Hepatocyte (in vitro differentiated cells): ENCODE results near the gene VOPP1. TPM values are rescaled to one million over a fixed set of nuclear protein-coding genes. Genes with fewer than 3 reads are reported as not detected.

Experiments
- DNase-seq: peaks from one replicate; pipeline ENCODE4 v3.0.0-alpha.2; 2016; ENCODE audit warnings: low spot score
- H2AFZ ChIP-seq: fragments of 200-600 bp; sonication (generic); 2 replicates; pipeline ENCODE4 v1.6.0; 2016; ENCODE audit warnings: antibody characterized with exemption, mild to moderate bottlenecking
- H3K27ac ChIP-seq: fragments of 200-600 bp; sonication (generic); 2 replicates; pipeline ENCODE4 v1.5.1; 2016; ENCODE audit warnings: mild to moderate bottlenecking
- H3K27me3 ChIP-seq: fragments of 200-600 bp; sonication (generic); 2 replicates; pipeline ENCODE4 v1.6.1; 2016
- H3K36me3 ChIP-seq: fragments of 200-600 bp; sonication (generic); replicated peaks from 2 replicates; pipeline ENCODE4 v1.5.1; 2016; ENCODE audit warnings: low read depth; ENCODE audit not compliant: insufficient read depth
- H3K4me1 ChIP-seq: fragments of 200-600 bp; sonication (generic); 2 replicates; pipeline ENCODE4 v1.5.1; 2016; ENCODE audit warnings: mild to moderate bottlenecking, moderate library complexity; ENCODE audit not compliant: insufficient read depth
- H3K4me2 ChIP-seq: fragments of 200-600 bp; sonication (generic); 2 replicates; pipeline ENCODE4 v1.6.0; 2016
- H3K4me3 ChIP-seq: fragments of 200-600 bp; sonication (generic); 2 replicates; pipeline ENCODE4 v1.5.1; 2016; ENCODE audit warnings: mild to moderate bottlenecking
- H3K79me2 ChIP-seq: fragments of 200-600 bp; sonication (generic); 2 replicates; pipeline ENCODE4 v1.6.0; 2017; ENCODE audit warnings: mild to moderate bottlenecking
- H3K9me2 ChIP-seq: fragments of 200-600 bp; sonication (generic); replicated peaks from 2 replicates; pipeline ENCODE4 v1.6.0; 2017; ENCODE audit warnings: mild to moderate bottlenecking; ENCODE audit not compliant: insufficient read depth
- H3K9me3 ChIP-seq: fragments of 200-600 bp; sonication (generic); 2 replicates; pipeline ENCODE4 v1.5.1; 2016; ENCODE audit warnings: low read depth, mild to moderate bottlenecking
- H4K20me1 ChIP-seq: fragments of 200-600 bp; sonication (generic); 2 replicates; pipeline ENCODE4 v1.6.0; 2016; ENCODE audit warnings: mild to moderate bottlenecking; ENCODE audit not compliant: insufficient read depth, poor library complexity, severe bottlenecking
- CTCF ChIP-seq: fragments of 200-600 bp; sonication (generic); IDR thresholded peaks from 2 replicates; pipeline ENCODE4 v1.5.1; 2016; ENCODE audit warnings: antibody characterized with exemption, mild to moderate bottlenecking; ENCODE audit not compliant: poor library complexity
- EZH2 ChIP-seq: fragments of 200-600 bp; sonication (generic); IDR thresholded peaks from 2 replicates; pipeline ENCODE4 v1.6.1; 2016; ENCODE audit warnings: antibody characterized with exemption, mild to moderate bottlenecking, borderline replicate concordance
- EZH2phosphoT487 ChIP-seq: fragments of 200-600 bp; sonication (generic); IDR thresholded peaks from one replicate; pipeline ENCODE4 v1.6.1; 2018; ENCODE audit warnings: antibody characterized with exemption, mild to moderate bottlenecking, low read depth, moderate library complexity; ENCODE audit not compliant: unreplicated experiment, severe bottlenecking
- WGBS: methylation state at CpG from one replicate; pipeline ENCODE4 v1.1.6; 2016; ENCODE audit warnings: low lambda C conversion rate; ENCODE audit errors: missing lambda C conversion rate; 5-methylcytosine and 5-hydroxymethylcytosine counted together
- polyA plus RNA-seq: library from polyadenylated mRNA; unstranded; fragments of >200 nt; fragmentation: Nextera tagmentation; extraction: Ambion mirVana; gene quantifications from 2 replicates; pipeline ENCODE4 v1.2.1, GENCODE V29; 2016
- total RNA-seq: library from RNA; depleted of rRNA; stranded (reverse); fragments of >200 nt; gene quantifications from 2 replicates; pipeline ENCODE4 v1.2.3, GENCODE V29; 2014

The VOPP1 gene
- total and polyA plus RNA-seq, 2 experiments from 2014 or later: 6.5 to 25.3 TPM

GRCh38 chr7:55527307-55527706, 45.0 kb downstream of the VOPP1 start:
- WGBS: 46% methylated on average over 4 of the region's 4 CpGs
- H3K4me1 ChIP-seq: no peaks in the 10 kb centered on the region
- H3K27ac ChIP-seq: no peak overlapping the region
- H4K20me1 ChIP-seq: no peaks in the 10 kb centered on the region
- H3K4me2 ChIP-seq: no peak overlapping the region
- H3K36me3 ChIP-seq: no peaks in the 10 kb centered on the region
- no peak for DNase-seq
- H3K79me2 ChIP-seq: no peaks in the 10 kb centered on the region
- no peak overlapping the region for H2AFZ ChIP-seq
- H3K27me3 ChIP-seq: no peaks in the 10 kb centered on the region
- H3K9me2 ChIP-seq: no peaks in the 10 kb centered on the region
- no peaks in the 10 kb centered on the region for H3K9me3 ChIP-seq
- TF ChIP-seq EZH2: no peak
- no peak for TF ChIP-seq EZH2phosphoT487
- no peak for TF ChIP-seq CTCF
- H3K4me3 ChIP-seq: no peak overlapping the region

GRCh38 chr7:55526770-55527169, 45.5 kb downstream of the VOPP1 start:
- no peak overlapping the region for H3K4me3 ChIP-seq
- H3K4me1 ChIP-seq: no peaks in the 10 kb centered on the region
- H3K9me3 ChIP-seq: no peaks in the 10 kb centered on the region
- H2AFZ ChIP-seq: no peak overlapping the region
- no peak overlapping the region for H3K4me2 ChIP-seq
- H3K9me2 ChIP-seq: no peaks in the 10 kb centered on the region
- H4K20me1 ChIP-seq: no peaks in the 10 kb centered on the region
- no peak for TF ChIP-seq EZH2phosphoT487
- no peak for TF ChIP-seq CTCF
- no peak for TF ChIP-seq EZH2
- WGBS: 72% methylated on average over 5 of the region's 5 CpGs
- no peaks in the 10 kb centered on the region for H3K79me2 ChIP-seq
- H3K36me3 ChIP-seq: no peaks in the 10 kb centered on the region
- no peak overlapping the region for H3K27ac ChIP-seq
- no peak for DNase-seq
- no peaks in the 10 kb centered on the region for H3K27me3 ChIP-seq

- Histone ChIP-seq H3K9me2 (no peaks in the 10 kb centered on the region), H3K36me3 (no peaks in the 10 kb centered on the region), H3K4me1 (no peaks in the 10 kb centered on the region), H2AFZ (no peak overlapping the region), H3K4me3 (no peak overlapping the region), H3K4me2 (no peak overlapping the region), H3K27me3 (no peaks in the 10 kb centered on the region), H4K20me1 (no peaks in the 10 kb centered on the region), H3K79me2 (no peaks in the 10 kb centered on the region), H3K27ac (no peak overlapping the region), H3K9me3 (no peaks in the 10 kb centered on the region)
- no peak for DNase-seq
- TF ChIP-seq EZH2 (no peak), EZH2phosphoT487 (no peak), CTCF (no peak)
- 89% methylated on average over 4 of the region's 4 CpGs for WGBS
Measured at GRCh38 chr7:55526329-55526728, 46.0 kb downstream of the VOPP1 start.
